ENCODE data around the gene FLNB.

- no peak for TF ChIP-seq REST (IDR thresholded peaks at IDR 0.05; ENCODE audit: insufficient read depth in 1 of 2, low read depth in 2 of 2, low read length in 2 of 2)
- TF ChIP-seq POLR2AphosphoS5 (IDR thresholded peaks at IDR 0.05; ENCODE audit: low read depth, low read length) = no peak
- no peak for TF ChIP-seq TAF1 (IDR thresholded peaks at IDR 0.05; ENCODE audit: borderline replicate concordance, insufficient read depth, low read length)
- no peak for TF ChIP-seq SIN3A (IDR thresholded peaks at IDR 0.05; ENCODE audit: borderline replicate concordance, insufficient read depth, low read length)
These were observed 108.1 kb downstream of the FLNB start for GRCh38 chr3:58116161-58116955.

All from PFSK-1 (cell line).